GM23248 (cell line): ENCODE results near the gene GSDME.

ENCODE experiments used
- EZH2 ChIP-seq: fragments of 200-600 bp; sonication (generic); IDR thresholded peaks from 2 replicates; pipeline ENCODE4 v1.6.1; 2018; ENCODE audit warnings: antibody characterized with exemption, mild to moderate bottlenecking; ENCODE audit not compliant: insufficient read depth, poor library complexity, severe bottlenecking
- EZH2phosphoT487 ChIP-seq: fragments of 200-600 bp; sonication (generic); IDR thresholded peaks from 2 replicates; pipeline ENCODE4 v1.6.1; 2018; ENCODE audit warnings: antibody characterized with exemption, moderate library complexity, mild to moderate bottlenecking, low read depth; ENCODE audit not compliant: insufficient read depth

DNA sequence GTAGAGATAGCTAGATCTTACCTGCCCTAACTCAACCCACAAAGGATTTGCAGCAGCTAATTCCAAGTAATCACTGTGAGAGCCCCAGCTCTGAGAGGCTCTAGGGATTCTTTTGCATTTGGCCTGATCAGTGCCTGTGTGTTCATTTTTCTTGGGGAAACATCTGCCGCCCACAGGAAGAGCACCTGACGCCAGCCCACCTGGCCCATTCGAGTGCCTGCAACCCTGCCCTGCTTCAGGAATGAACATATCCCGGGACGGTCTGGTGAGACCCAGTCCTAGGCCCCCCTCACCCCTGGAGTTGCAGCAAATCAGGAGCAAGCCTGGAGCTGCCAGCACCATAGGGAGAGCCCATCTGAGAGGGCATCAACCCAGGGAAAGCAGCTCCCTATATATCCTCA lies 38.8 kb downstream of the GSDME start:
- TF ChIP-seq EZH2 = no peak
- no peak for TF ChIP-seq EZH2phosphoT487
